Fibroblast of mammary gland (primary cell): ENCODE measurements around the gene CDH13.

Experiments
- DNase-seq: peaks from one replicate; pipeline ENCODE4 v3.0.0-alpha.2; 2010; ENCODE audit warnings: low read depth
- H3K4me3 ChIP-seq: 2 replicates; pipeline ENCODE4 v1.5.1; 2011; ENCODE audit warnings: low read depth, mild to moderate bottlenecking, low read length, moderate library complexity; ENCODE audit not compliant: control insufficient read depth
- CTCF ChIP-seq: conservative IDR thresholded peaks from 2 replicates; pipeline ENCODE4 v1.5.1; 2011; ENCODE audit warnings: low read depth, low read length, inconsistent platforms; ENCODE audit not compliant: control insufficient read depth, insufficient read depth

Gene CDH13

GRCh38 chr16:83393196-83393981, 766.6 kb downstream of the CDH13 start:
- DNase-seq: peak; percentile 31
- H3K4me3 ChIP-seq: no peak overlapping the region
- TF ChIP-seq CTCF: peak; percentile 6

- no peak for TF ChIP-seq CTCF
- H3K4me3 ChIP-seq: no peak overlapping the region
- no peak for DNase-seq
Measured at GRCh38 chr16:83397601-83398291, 771.0 kb downstream of the CDH13 start.

- DNase-seq: no peak
- TF ChIP-seq CTCF: no peak
- no peak overlapping the region for H3K4me3 ChIP-seq
Measured at GRCh38 chr16:83400234-83400633, 773.5 kb downstream of the CDH13 start.

- no peak overlapping the region for H3K4me3 ChIP-seq
- peak; percentile 44 for DNase-seq
- peak; percentile 3 for TF ChIP-seq CTCF
Measured at GRCh38 chr16:83402160-83402814, 775.5 kb downstream of the CDH13 start.

GRCh38 chr16:83402967-83403366, 776.2 kb downstream of the CDH13 start:
- TF ChIP-seq CTCF: no peak
- DNase-seq: peak; percentile 49
- no peak overlapping the region for H3K4me3 ChIP-seq

GRCh38 chr16:83403761-83404160, 777.0 kb downstream of the CDH13 start:
- no peak for TF ChIP-seq CTCF
- H3K4me3 ChIP-seq: no peak overlapping the region
- DNase-seq: peak; percentile 65
